Measurements from ENCODE around the gene HELQ. TPM values are rescaled to one million over a fixed set of nuclear protein-coding genes. Genes with fewer than 3 reads are reported as not detected.

The HELQ gene
- total RNA-seq, 1 experiment from 2014 or later = 9.3 TPM

GRCh38 chr4:83438719-83439118, 16.9 kb downstream of the HELQ start:
- ChIA-PET CTCF (interaction anchor here (0.6 to 0.7 kb wide), 2 partner anchors 76 to 593 kb away, joined by 3 to 7 read pairs; no protein-coding TSS in a partner anchor), POLR2A (interaction anchor here (0.7 kb wide), 1 partner anchor 512 kb away, joined by 4 read pairs; no protein-coding TSS in a partner anchor)
- in situ Hi-C loops (cut with HindIII; ENCODE audit: low pct_unique_long_range_greater_than_20kb, low sequenced_read_pairs) = no loop called here
- intact Hi-C loops (cut with micrococcal nuclease; ENCODE audit: unreplicated experiment) = no loop called here
- TF ChIP-seq CTCF (IDR thresholded peaks at IDR 0.05) (no peak), SIN3A (IDR thresholded peaks at IDR 0.05; ENCODE audit: borderline replicate concordance, insufficient read depth, low read depth, low read length) (no peak), TCF7L2 (IDR thresholded peaks at IDR 0.05; ENCODE audit: low read depth, low read length) (no peak), POLR2AphosphoS5 (IDR thresholded peaks at IDR 0.05; ENCODE audit: low read depth, low read length) (no peak), REST (IDR thresholded peaks at IDR 0.05; ENCODE audit: insufficient read depth in 1 of 2, low read depth in 2 of 2, low read length in 1 of 2) (no peak)
- H3K27ac ChIP-seq (ENCODE audit: low read length) = no peak overlapping the region
- no peak overlapping the region for H3K4me3 ChIP-seq (ENCODE audit: low read depth in 2 of 2, low read length in 2 of 2)
- H3K36me3 ChIP-seq (ENCODE audit: control insufficient read depth, insufficient read depth, low read length) = no peaks in the 10 kb centered on the region
- no peaks in the 10 kb centered on the region for H3K9me3 ChIP-seq (ENCODE audit: control insufficient read depth, insufficient read depth, low read depth, low read length)
- no peaks in the 10 kb centered on the region for H3K4me1 ChIP-seq (ENCODE audit: control insufficient read depth, insufficient read depth, low read length)
- ATAC-seq = no peak
- no peaks in the 10 kb centered on the region for H3K27me3 ChIP-seq (ENCODE audit: control insufficient read depth, insufficient read depth, low read length)
- BruUV-seq (replicated peaks) = no TSS peak
- no peak for DNase-seq (ENCODE audit: low read depth, low spot score)

GRCh38 chr4:83436680-83437079, 18.9 kb downstream of the HELQ start:
- no peaks in the 10 kb centered on the region for H3K27me3 ChIP-seq (ENCODE audit: control insufficient read depth, insufficient read depth, low read length)
- no peak for TF ChIP-seq CTCF (IDR thresholded peaks at IDR 0.05)
- no peak for TF ChIP-seq SIN3A (IDR thresholded peaks at IDR 0.05; ENCODE audit: borderline replicate concordance, insufficient read depth, low read depth, low read length)
- TF ChIP-seq REST (IDR thresholded peaks at IDR 0.05; ENCODE audit: insufficient read depth in 1 of 2, low read depth in 2 of 2, low read length in 1 of 2) = no peak
- TF ChIP-seq TCF7L2 (IDR thresholded peaks at IDR 0.05; ENCODE audit: low read depth, low read length) = no peak
- TF ChIP-seq POLR2AphosphoS5 (IDR thresholded peaks at IDR 0.05; ENCODE audit: low read depth, low read length) = no peak
- no peak overlapping the region for H3K4me3 ChIP-seq (ENCODE audit: low read depth in 2 of 2, low read length in 2 of 2)
- ChIA-PET POLR2A (no interaction called here), CTCF (no interaction called here)
- BruUV-seq (replicated peaks) = no TSS peak
- DNase-seq (ENCODE audit: low read depth, low spot score) (no peak), ATAC-seq (no peak)
- no peaks in the 10 kb centered on the region for H3K9me3 ChIP-seq (ENCODE audit: control insufficient read depth, insufficient read depth, low read depth, low read length)
- no peak overlapping the region for H3K27ac ChIP-seq (ENCODE audit: low read length)
- H3K36me3 ChIP-seq (ENCODE audit: control insufficient read depth, insufficient read depth, low read length) = no peaks in the 10 kb centered on the region
- in situ Hi-C loops (cut with HindIII; ENCODE audit: low pct_unique_long_range_greater_than_20kb, low sequenced_read_pairs) (no loop called here), intact Hi-C loops (cut with micrococcal nuclease; ENCODE audit: unreplicated experiment) (no loop called here)
- no peaks in the 10 kb centered on the region for H3K4me1 ChIP-seq (ENCODE audit: control insufficient read depth, insufficient read depth, low read length)
